Measurements from ENCODE around the gene PIEZO2.

The PIEZO2 gene

DNA sequence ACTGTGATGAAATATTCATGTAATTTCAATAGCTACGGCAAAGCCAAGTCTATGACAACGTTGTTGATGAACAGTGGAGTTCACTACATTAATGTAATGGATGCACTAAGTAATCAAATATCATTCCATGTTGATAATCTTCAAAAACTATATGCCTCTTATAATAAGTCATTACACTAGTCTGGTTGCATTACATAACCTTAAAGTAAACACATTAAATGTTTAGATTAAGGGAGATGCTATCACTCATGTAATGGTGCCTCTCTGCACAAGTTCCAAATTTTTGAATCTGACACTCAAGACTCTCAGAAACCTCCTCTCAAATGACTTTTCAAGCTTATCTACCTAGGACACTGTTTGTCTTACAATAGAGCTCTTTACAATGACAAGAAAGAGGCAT, 35.4 kb downstream of the PIEZO2 start:
- no peak for DNase-seq (ENCODE audit: low spot score)

DNA sequence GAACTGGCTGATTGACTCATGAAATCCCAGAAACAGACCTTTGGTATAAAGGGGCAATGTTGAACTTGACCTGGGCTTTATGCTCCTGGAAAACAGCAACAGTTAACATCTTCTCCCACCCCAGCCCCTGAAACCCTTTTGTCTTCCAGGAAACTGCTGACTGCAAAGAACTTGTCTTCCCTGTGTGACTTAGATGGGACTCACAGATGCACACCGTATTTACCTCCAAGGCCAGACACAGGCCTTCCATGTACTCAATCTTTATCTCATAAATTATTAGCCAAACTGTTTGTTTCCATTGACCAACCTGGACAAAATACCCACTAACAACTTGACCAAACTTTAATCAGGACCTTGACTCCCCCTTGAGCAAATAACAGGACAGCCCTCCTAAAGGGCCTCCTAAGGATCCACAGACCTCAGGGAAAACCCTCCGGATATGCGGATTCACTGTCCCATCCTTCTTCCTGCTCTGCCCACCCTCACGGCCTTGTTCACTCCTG, 36.3 kb downstream of the PIEZO2 start:
- DNase-seq (ENCODE audit: low spot score) = no peak

DNA sequence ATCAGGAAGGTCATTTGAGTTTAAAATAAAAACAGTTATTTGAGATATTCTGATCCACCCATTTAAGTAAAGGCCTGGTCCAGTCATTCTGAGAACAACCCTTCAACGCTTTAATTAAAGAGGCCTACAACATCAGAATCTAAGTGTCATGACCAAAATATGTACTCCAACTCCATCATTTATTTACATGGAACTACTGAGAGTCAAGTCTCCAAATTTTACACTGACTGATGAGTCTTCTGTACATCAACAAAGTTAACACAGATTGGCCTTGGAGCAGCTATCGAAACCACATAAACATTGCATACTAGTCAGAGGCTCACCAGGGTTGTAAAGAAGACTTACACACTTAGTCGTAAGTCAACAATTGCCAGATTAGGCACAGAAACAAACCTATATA, 37.1 kb downstream of the PIEZO2 start:
- DNase-seq (ENCODE audit: low spot score) = no peak

DNA sequence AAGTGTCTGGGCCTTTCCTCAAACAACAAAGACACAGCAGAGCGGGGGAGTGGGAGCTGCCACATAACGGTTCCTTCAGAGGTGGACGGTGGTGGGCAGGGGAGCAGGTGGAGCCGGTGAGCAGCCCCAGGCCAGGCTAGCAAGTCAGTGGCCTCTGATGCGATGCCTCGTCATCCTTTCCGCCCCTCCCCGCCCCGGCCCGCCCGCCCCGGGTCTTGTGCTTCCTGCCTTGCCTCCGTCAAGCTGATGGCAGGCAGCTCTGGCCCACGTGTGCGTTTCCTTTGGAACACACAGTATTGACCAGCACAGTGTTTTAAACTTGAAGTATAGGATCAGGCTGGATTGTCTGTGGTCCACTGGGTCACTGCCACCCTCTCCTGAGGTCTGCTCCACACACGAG, 38.9 kb downstream of the PIEZO2 start:
- DNase-seq (ENCODE audit: low spot score) = no peak

DNA sequence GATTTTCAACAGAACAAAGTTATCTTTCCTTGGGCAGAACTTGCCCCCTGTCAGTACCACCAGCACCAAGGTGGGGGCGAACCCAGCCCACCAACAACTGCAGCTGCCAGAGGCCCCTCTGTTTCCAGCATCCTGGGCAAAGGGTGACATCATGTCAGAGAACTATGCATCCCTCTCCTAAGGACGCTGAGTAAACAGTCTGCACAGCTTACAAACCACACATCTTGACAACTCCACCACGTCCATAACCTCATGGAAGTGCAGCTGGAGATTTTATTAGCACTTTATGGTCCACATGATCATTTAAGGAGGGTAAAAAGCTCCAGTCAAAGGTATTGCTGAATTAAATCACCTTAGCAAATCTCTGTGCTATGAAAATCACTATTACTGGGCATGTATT, 40.4 kb downstream of the PIEZO2 start:
- no peak for DNase-seq (ENCODE audit: low spot score)

DNA sequence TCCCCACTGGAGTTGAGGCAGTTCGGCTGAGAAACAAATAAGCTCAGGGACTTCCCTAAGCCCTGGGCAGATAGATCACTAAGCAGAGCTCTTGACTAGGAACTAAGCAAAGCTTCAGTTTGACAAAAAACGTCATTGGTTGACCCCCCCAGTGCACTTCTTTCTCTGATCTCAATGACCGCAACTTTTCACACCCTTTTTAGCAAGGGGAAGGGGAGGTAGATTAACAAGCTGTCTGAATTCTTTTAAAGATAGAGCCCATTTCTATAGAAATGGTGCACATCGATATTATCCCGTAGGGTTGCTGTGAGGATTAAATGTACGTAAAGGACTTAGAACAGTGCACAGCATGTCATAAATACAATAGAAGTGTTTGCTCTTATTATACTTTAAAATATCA, 42.5 kb downstream of the PIEZO2 start:
- DNase-seq (ENCODE audit: low spot score) = no peak

DNA sequence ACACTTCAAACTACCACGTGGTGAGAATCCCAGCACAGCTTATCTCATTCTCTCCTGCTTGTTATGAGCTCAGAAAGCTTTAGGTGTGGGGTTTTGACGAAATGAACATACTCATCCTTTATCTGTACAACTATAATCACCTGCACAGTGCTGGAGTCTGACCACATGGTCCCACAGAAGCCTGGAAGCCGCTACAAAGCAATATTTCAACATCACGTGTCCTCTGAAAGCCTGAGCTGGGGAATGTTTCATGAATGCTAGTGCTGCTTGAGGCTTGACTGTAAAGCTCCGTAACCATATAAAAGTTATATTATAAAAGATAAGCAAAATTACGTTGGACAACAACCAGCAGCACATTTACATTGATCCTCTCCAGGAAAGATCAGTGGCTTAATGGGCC, 43.9 kb downstream of the PIEZO2 start:
- no peak for DNase-seq (ENCODE audit: low spot score)

DNA sequence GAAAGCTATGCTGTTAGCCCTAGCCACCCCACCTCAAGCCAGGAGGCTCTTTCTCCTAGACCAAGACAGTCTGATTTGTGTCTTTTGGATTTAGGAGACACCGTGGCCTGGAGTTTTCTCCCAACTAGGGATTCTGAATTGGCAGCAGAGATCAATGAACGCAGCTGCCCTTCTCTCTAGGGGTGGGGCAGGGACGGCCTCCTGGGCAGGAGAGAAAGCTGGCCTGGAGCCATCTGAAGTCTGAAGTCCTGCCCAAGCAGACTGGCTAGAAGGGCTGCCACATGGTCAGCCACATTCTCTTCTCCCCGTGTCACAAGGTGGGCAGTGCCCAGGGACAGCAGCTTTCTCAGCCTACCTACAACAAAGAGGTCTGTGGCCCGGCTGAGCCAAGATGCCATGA, 45.1 kb downstream of the PIEZO2 start:
- DNase-seq (ENCODE audit: low spot score) = no peak

DNA sequence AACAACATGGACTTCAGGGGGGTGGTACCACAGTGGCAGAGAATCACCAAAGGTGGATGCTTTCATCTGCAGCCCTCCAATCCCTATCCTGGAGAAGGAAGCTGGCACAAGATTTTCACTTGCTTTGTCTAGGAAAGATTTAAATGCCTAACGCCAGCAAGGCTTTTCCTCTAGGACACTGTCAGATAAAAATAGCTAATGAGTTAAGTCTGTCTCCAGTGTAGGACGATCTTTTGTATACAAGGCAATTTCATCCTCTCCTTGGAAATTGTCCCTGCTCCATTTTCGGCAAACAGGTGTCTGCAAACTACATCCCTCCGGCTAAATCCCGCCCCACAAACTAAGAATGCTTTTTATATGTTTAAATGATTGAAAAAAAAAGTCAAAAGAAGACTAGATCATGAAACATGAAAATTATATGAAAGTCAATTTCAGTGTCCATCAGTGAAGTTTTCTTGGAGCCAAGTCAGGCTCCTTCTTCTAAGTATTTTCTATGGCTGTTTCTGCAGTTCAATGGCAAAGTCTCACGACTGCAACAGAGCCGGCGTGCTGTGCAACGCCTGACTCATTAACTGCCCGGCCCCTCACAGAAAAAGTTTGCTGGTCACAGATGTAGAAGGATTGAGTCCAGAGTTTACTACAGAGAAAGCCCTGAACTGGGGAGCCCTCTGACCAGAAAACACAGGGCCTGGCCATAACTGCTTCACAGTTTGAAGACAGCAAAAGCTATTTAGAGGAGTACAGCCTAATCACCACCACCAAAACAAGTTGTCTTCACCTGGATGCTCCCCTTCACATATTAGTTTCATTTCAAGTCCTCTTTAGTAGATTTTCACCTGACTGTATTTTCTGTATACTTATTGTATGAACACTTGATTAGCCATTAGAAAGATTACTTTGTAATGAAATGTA, 52.3 kb downstream of the PIEZO2 start:
- DNase-seq (ENCODE audit: low spot score) = no peak

DNA sequence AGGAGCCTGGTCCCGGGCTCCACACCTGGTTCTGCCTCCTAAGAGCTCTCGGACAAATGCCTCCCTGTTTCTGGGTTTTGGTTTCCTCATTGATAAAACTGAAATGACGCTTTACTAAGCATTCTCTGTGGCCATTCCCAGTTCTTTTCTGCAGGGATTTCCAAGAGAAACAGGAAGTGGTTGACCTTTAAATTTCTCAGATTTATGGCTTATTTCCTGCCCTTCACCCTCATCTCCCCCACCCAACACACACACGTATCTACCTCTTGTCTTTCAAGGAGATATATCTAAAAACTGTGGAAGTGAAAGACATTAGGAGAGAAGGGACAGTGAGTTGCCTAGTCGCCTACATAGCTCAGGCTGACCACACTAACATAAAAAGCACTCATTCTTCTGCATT, 53.0 kb downstream of the PIEZO2 start:
- no peak for DNase-seq (ENCODE audit: low spot score)

DNA sequence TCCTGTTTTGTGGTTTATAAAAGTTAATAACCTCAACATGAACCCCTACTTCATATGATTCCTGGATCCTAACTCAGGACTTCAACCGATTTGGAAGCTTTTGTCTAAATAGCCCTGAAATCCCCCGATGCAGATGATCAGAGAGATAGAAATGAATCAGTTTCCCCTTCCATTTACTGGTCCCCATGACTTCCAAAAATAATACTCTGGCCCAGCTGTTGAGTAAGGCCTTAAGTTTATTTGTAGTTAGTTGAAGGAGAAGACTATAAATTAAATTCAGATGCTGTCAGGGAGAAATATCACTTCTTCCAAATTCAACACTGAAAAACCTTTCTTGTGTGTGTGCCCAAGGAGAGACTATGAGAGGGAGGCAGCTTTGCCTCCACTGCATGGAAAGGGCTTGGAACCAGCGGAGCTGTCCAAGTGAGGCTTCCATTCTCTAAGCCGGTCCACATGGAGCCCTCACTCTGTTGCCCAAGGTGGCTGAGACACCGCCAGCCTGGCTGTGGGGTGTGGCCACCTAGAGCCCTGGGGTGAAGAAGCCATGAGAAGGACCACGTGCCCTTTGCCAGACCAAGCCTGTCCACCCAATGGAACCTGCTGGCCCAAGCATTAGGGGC, 53.6 kb downstream of the PIEZO2 start:
- no peak for DNase-seq (ENCODE audit: low spot score)

DNA sequence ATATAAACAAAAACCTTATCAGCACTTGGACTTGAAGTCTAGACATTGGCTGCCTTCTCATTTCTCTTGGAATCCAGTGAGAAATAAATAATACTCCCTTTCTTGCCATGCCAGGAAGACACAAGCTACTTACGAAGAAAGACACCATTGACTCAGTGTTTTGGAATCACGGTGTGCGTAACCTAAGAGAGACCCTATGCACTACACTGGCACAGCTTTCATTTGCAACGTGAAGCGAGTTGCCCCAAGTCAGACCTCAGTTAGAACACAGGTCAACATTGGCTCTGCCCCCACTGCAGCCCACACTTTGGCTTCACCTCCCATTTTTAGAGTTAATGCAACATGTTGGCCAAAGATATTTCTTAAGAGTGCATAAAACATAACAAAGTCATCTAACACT, 54.2 kb downstream of the PIEZO2 start:
- no peak for DNase-seq (ENCODE audit: low spot score)

DNA sequence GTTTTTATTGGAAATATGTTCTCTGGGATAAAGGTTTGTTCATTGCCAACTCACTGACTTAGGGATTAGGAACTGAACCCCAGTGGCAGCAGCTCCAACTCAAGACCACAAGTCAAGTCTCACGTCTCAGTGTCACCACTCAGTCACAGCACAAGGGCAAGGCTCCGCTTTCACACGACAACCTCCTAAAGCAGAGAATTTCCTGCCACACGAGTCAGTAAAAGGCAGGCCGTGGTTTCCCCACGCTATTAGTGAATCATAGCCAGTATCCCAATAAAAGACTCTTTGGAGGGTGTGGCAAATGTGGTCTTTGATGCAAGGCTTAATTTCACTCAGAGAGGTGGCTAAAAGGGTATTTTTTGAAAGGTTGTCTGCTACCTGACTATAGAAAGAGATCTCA, 57.6 kb downstream of the PIEZO2 start:
- DNase-seq (ENCODE audit: low spot score) = no peak

DNA sequence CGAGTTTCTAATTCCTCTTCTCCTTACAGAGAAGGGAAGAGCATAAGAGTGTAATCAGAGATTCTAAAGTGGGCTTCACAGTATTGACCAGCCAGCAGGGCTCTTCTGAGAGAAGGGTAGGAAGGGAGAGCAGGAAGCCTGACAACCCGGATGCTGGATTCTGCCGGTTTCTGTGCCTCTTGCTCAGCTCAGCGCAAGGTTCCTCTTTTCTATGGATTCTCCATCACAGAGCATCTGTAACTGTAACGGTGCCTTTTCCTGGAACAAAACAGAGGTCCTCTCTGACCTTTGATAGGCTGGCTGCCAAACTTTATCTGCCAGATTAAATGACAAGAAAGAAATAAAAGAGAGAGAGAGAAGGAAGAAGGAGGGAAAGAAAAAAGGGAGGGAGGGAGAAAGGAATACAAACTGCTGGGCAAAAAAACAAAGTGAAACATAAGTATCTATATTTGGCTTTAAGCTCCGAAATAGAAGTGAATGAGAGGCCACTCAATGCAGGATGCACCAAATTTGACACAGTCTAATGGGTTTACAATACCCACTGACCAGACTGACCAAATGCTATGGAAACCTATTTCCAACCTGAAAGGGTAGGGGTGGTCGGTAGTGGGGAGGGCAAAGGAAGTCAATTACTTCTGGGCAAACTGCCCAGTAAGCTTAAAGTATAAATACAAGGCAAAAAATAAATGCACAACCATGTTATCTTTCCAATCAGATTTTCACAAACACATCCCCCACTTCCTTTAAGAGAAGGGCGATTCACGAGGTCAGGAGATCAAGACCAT, 59.2 kb downstream of the PIEZO2 start:
- DNase-seq (ENCODE audit: low spot score) = no peak

DNA sequence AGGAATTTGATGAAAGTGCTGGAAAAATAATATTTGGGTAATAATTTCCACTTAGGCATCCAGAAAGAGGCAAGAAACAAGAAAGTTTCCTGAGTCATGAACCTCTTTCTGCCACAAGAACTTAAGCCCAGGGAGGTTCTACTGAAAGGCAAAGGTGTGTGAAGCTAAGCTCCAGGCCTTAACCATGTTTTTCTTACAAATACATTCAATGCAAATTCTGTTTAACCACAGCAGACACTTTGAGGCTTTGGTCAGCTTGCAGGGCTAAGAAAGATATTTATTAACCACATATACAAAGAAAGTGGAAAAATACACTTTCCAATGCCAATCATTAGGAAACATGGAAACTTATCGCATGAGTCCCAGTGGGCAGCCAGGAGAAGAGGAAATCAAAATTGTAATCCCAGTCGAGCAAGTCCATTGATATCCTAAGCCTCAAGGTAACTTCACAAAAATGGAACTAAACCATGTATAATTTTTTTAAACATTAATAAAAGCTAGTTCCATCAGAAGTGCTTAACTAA, 68.3 kb downstream of the PIEZO2 start:
- DNase-seq (ENCODE audit: low spot score) = no peak

DNA sequence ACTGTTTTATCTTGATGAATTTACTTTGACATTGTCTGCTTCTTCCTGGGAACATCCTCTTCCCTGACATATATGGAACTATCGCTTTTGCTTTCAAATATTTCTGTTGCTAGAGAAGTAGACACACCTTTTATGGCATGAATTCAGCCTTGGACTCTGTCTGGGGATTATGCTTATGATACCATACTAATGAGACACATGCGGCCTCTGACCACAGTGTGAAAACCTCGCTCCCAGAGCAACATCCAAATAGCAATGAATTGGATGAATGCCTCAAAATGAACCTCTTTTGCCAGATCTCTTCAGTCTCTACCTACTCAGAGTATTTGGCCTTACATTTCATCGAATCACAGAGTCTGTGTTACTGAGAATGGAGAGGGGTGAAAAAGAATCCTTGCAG, 70.9 kb downstream of the PIEZO2 start:
- DNase-seq (ENCODE audit: low spot score) = no peak

DNA sequence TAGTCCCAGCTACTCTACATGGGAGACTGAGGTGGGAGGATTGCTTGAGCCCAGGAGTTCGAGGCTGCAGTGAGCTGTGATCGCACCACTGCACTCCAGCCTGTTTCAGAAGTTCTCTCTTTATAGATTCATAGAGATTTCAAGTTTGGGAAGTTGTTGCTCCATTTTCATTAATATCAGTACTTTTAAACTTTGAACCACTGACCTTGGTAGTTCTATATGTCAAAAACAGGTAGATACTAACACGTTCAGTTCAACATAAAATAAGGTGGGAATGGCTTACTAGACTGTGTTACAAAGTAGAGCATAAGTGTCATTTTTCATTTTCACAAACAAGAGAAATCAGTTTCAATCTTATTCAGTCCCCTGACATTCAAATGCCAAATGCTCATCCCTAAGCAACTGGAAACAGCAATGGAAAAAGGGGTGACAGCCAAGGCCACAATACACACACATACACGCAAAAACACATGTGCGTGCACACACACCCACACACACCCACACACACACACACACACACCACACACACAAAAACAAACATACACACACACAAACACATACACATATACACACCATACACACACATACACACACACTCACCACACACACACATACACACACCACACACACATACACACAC, 71.7 kb downstream of the PIEZO2 start:
- no peak for DNase-seq (ENCODE audit: low spot score)

DNA sequence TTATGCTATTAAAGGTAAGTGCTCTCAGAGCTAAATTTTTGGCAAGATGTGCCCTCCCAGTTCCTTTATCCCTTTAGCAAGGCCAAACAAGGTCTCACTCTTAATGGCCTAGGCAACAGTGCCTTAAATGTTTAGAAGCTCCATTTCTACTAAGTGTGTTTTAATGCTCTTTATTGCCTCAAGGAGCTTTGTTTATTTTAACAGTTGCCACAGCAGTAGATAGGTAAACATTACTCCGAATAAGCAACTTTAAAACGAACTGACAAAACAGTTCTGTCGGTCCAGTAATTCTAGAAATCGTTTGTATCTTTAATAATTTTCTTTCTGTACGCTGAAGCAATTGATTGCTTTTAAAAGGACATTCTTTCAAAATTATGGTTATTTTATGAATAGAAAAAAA, 74.5 kb downstream of the PIEZO2 start:
- DNase-seq (ENCODE audit: low spot score) = no peak

DNA sequence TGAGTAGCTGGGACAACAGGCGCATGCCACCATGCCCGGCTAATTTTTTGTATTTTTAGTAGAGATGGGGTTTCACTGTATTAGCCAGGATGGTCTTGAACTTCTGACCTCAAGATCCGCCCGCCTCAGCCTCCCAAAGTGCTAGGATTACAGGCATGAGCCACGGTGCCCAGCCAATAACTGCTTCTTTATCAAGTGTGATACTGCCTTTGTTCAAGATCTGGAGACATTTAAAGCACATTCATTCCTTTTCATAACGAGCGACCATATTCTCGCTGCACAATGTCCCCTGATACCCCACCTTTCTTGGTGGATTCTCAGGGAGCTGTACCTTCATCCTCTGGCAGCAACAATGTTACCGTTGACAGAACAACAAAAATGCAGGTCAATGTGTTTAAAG, 75.4 kb downstream of the PIEZO2 start:
- DNase-seq (ENCODE audit: low spot score) = no peak

DNA sequence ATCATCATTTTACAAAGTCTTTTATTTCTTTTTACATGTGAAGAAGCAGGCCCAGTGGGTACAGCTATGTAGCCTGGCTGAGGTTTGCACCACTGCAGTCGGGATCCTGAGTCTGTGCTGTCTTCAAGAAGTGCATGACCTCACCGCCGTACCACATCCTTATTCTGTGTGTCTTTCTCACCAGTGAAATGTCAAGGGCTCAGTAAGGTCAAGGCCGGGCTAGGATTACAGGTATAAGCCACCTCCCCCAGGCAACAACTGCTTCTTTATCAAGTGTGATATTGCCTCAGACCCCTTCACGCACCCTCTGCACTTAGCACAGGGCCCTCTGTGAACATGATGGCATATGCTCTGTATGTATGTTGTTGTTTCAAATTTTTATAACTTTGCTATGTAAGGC, 76.7 kb downstream of the PIEZO2 start:
- DNase-seq (ENCODE audit: low spot score) = no peak

DNA sequence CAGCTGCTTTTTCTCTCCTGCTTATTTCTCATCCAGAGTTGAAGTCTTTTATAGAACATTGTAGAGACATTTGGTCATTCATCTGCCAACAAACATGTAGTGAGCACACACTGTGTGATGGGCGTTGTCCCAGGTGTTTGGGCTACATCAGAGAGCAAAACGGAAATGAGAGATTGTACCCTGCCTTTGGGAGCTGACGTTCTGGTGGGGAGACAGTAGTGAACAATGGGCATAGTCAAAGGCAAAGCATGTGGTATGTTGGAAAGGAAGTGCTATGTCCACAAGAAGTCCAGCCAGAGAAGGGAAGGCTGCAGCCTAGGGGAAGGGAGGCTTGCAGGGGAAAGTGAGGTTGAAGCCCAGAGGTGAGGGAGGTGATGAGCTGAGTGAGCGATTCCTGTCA, 78.1 kb downstream of the PIEZO2 start:
- DNase-seq (ENCODE audit: low spot score) = no peak

DNA sequence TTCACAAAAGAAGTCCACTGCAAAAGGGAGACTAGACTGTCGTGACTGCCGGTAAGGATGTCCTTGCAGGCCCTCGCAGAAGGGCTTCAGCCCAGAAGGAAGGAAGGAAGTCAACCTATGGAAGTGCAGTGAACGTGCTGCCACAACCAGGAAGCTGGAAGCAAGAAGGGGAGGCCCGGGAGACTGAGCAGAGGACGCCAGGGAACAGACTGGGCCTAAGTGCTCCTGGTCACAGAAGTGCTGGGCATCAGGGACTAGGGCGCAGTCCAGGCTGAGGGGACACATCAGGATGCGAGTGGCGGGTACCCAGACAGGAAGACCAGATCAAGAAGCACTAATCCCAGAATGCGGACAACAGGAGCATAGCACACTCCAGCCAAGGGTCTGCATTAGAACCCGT, 78.8 kb downstream of the PIEZO2 start:
- DNase-seq (ENCODE audit: low spot score) = no peak
